HEK293 (cell line): ENCODE measurements around the gene DDX55.

Experiments used
- CTCF ChIP-seq: fragments of 450-650 bp; formaldehyde crosslinking; IDR thresholded peaks from 2 replicates; pipeline ENCODE4 v1.5.1; 2016; ENCODE audit warnings: missing biosample characterization, missing genetic modification characterization
- GLI4 ChIP-seq: fragments of 450-650 bp; formaldehyde crosslinking; IDR thresholded peaks from 2 replicates; pipeline ENCODE4 v1.5.1; 2016; ENCODE audit warnings: missing biosample characterization, missing genetic modification characterization
- KLF7 ChIP-seq: fragments of 450-650 bp; formaldehyde crosslinking; IDR thresholded peaks from 2 replicates; pipeline ENCODE4 v1.5.1; 2016; ENCODE audit warnings: missing biosample characterization, missing genetic modification characterization, borderline replicate concordance
- REST ChIP-seq: fragments of 450-650 bp; formaldehyde crosslinking; IDR thresholded peaks from 2 replicates; pipeline ENCODE4 v1.5.1; 2016; ENCODE audit warnings: missing biosample characterization, missing genetic modification characterization
- TCF7L2 ChIP-seq: IDR thresholded peaks from 2 replicates; pipeline ENCODE4 v1.6.1; 2011; ENCODE audit warnings: low read depth, mild to moderate bottlenecking, inconsistent platforms, low read length, moderate library complexity, borderline replicate concordance
- TSHZ1 ChIP-seq: fragments of 450-650 bp; formaldehyde crosslinking; IDR thresholded peaks from 2 replicates; pipeline ENCODE4 v1.5.1; 2016; ENCODE audit warnings: missing biosample characterization, missing genetic modification characterization, borderline replicate concordance
- ZNF211 ChIP-seq: fragments of 450-650 bp; formaldehyde crosslinking; IDR thresholded peaks from 2 replicates; pipeline ENCODE4 v1.5.1; 2016; ENCODE audit warnings: low read depth, missing biosample characterization, missing genetic modification characterization
- ZNF24 ChIP-seq: fragments of 450-650 bp; formaldehyde crosslinking; IDR thresholded peaks from 2 replicates; pipeline ENCODE4 v1.5.1; 2016; ENCODE audit warnings: missing biosample characterization, missing genetic modification characterization
- ZNF449 ChIP-seq: fragments of 450-650 bp; formaldehyde crosslinking; IDR thresholded peaks from 2 replicates; pipeline ENCODE4 v1.5.1; 2017; ENCODE audit warnings: missing biosample characterization, mild to moderate bottlenecking, missing genetic modification characterization, moderate library complexity
- ZNF623 ChIP-seq: fragments of 450-650 bp; formaldehyde crosslinking; IDR thresholded peaks from 2 replicates; pipeline ENCODE4 v1.5.1; 2016; ENCODE audit warnings: missing biosample characterization, missing genetic modification characterization
- ZNF629 ChIP-seq: fragments of 450-650 bp; formaldehyde crosslinking; IDR thresholded peaks from 2 replicates; pipeline ENCODE4 v1.5.1; 2017; ENCODE audit warnings: missing biosample characterization, missing genetic modification characterization
- ZNF701 ChIP-seq: fragments of 450-650 bp; formaldehyde crosslinking; IDR thresholded peaks from 2 replicates; pipeline ENCODE4 v1.5.1; 2016; ENCODE audit warnings: missing biosample characterization, missing genetic modification characterization

GRCh38 chr12:123559468-123559867 is 42.4 kb upstream of the DDX55 start:
- TF ChIP-seq CTCF = no peak
- TF ChIP-seq TCF7L2 = no peak
- TF ChIP-seq ZNF24 (tag by site-specific recombination) = no peak
- no peak for TF ChIP-seq TSHZ1 (tag by site-specific recombination)
- no peak for TF ChIP-seq KLF7 (tag by site-specific recombination)
- no peak for TF ChIP-seq ZNF701 (tag by site-specific recombination)
- no peak for TF ChIP-seq ZNF623 (tag by site-specific recombination)
- no peak for TF ChIP-seq ZNF211 (tag by site-specific recombination)
- no peak for TF ChIP-seq GLI4 (tag by site-specific recombination)
- TF ChIP-seq REST (tag by site-specific recombination) = no peak
- TF ChIP-seq ZNF449 = no peak
- TF ChIP-seq ZNF629 (tag by site-specific recombination) = no peak
